ENCODE measurements around the gene BMPR1B. TPM values are rescaled to one million over a fixed set of nuclear protein-coding genes. Genes with fewer than 3 reads are reported as not detected.

The BMPR1B gene
- total RNA-seq, 1 experiment from 2014 or later = not detected

DNA sequence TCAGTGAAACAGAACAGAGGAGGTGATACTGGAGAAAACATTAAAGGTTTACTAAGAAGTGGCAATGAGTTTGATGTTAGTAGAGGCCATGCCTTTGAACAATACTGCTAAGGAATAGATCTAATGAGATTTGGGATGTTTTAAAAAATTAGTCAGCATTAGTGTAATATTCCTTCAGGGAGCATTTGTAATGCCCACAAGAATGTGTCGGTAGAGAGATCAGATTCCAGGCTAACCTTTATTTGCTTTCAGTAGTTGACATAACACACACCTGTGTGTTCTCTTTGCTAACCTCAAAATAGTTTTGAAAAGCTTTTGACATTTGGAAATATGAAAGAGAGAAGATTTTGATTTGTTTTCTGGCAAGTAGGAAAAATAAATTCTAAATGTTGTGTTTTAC, 328.8 kb downstream of the BMPR1B start:
- ChIA-PET POLR2A (no interaction called here), RAD21 (ENCODE audit: low non-redundant PET in 1 of 2, low total read pairs in 2 of 2, uncharacterized antibody in 2 of 2, unreplicated experiment in 2 of 2) (no interaction called here), CTCF (no interaction called here)
- TF ChIP-seq CEBPB (IDR thresholded peaks at IDR 0.05; ENCODE audit: low read depth) = no peak
- TF ChIP-seq FOSL1 (IDR thresholded peaks at IDR 0.05; ENCODE audit: low read depth) = no peak
- TF ChIP-seq, protein P1, sequence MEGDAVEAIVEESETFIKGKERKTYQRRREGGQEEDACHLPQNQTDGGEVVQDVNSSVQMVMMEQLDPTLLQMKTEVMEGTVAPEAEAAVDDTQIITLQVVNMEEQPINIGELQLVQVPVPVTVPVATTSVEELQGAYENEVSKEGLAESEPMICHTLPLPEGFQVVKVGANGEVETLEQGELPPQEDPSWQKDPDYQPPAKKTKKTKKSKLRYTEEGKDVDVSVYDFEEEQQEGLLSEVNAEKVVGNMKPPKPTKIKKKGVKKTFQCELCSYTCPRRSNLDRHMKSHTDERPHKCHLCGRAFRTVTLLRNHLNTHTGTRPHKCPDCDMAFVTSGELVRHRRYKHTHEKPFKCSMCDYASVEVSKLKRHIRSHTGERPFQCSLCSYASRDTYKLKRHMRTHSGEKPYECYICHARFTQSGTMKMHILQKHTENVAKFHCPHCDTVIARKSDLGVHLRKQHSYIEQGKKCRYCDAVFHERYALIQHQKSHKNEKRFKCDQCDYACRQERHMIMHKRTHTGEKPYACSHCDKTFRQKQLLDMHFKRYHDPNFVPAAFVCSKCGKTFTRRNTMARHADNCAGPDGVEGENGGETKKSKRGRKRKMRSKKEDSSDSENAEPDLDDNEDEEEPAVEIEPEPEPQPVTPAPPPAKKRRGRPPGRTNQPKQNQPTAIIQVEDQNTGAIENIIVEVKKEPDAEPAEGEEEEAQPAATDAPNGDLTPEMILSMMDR (IDR thresholded peaks at IDR 0.05 in 2 of 3, conservative IDR thresholded peaks at IDR 0.05 in 1 of 3; ENCODE audit: borderline replicate concordance in 1 of 3, insufficient read depth in 1 of 3, low read depth in 2 of 3, low read length in 2 of 3) = no peak
- no peak for TF ChIP-seq ZNF274 (IDR thresholded peaks at IDR 0.05; ENCODE audit: low read depth, low read length)
- no peak for TF ChIP-seq YY1 (IDR thresholded peaks at IDR 0.05; ENCODE audit: extremely low read depth, insufficient replicate concordance, low read depth, low read length)
- TF ChIP-seq SIN3A (IDR thresholded peaks at IDR 0.05; ENCODE audit: low read depth) = no peak
- TF ChIP-seq EGR1 (IDR thresholded peaks at IDR 0.05; ENCODE audit: low read depth) = no peak
- TF ChIP-seq EZH2 (IDR thresholded peaks at IDR 0.05) = no peak
- no peak for TF ChIP-seq SP1 (IDR thresholded peaks at IDR 0.05; ENCODE audit: low read depth)
- no peak for TF ChIP-seq POLR2A (IDR thresholded peaks at IDR 0.05; ENCODE audit: borderline replicate concordance, extremely low read depth, insufficient read depth, insufficient read length)
- TF ChIP-seq, protein P2, sequence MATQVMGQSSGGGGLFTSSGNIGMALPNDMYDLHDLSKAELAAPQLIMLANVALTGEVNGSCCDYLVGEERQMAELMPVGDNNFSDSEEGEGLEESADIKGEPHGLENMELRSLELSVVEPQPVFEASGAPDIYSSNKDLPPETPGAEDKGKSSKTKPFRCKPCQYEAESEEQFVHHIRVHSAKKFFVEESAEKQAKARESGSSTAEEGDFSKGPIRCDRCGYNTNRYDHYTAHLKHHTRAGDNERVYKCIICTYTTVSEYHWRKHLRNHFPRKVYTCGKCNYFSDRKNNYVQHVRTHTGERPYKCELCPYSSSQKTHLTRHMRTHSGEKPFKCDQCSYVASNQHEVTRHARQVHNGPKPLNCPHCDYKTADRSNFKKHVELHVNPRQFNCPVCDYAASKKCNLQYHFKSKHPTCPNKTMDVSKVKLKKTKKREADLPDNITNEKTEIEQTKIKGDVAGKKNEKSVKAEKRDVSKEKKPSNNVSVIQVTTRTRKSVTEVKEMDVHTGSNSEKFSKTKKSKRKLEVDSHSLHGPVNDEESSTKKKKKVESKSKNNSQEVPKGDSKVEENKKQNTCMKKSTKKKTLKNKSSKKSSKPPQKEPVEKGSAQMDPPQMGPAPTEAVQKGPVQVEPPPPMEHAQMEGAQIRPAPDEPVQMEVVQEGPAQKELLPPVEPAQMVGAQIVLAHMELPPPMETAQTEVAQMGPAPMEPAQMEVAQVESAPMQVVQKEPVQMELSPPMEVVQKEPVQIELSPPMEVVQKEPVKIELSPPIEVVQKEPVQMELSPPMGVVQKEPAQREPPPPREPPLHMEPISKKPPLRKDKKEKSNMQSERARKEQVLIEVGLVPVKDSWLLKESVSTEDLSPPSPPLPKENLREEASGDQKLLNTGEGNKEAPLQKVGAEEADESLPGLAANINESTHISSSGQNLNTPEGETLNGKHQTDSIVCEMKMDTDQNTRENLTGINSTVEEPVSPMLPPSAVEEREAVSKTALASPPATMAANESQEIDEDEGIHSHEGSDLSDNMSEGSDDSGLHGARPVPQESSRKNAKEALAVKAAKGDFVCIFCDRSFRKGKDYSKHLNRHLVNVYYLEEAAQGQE (IDR thresholded peaks at IDR 0.05; ENCODE audit: low read depth) = no peak
- TF ChIP-seq POLR2AphosphoS5 (IDR thresholded peaks at IDR 0.05; ENCODE audit: low read depth, low read length) = no peak
- no peak for TF ChIP-seq ZFX (IDR thresholded peaks at IDR 0.05)
- no peaks in the 10 kb centered on the region for H4K20me1 ChIP-seq (ENCODE audit: insufficient read depth)
- BruUV-seq (replicated peaks) = no TSS peak
- no peaks in the 10 kb centered on the region for H3K27me3 ChIP-seq (ENCODE audit: insufficient read depth, low read length)
- H2AFZ ChIP-seq (ENCODE audit: low read depth, low read length, poor library complexity, severe bottlenecking) = no peak overlapping the region
- no peaks in the 10 kb centered on the region for H3K79me2 ChIP-seq (ENCODE audit: insufficient read depth, low read length)
- 0 out of 2 replicates have a peak, but pooled peaks cover 3% of the 10 kb centered on the region for H3K9me2 ChIP-seq (ENCODE audit: insufficient read depth)
- H3K36me3 ChIP-seq (ENCODE audit: control insufficient read depth in 1 of 2, insufficient read depth in 2 of 2, low read length in 2 of 2) = no peaks in the 10 kb centered on the region
- no peak for DNase-seq (ENCODE audit: low read depth, low spot score)
- intact Hi-C loops (cut with micrococcal nuclease) = no loop called here
- H3K4me1 ChIP-seq (ENCODE audit: control insufficient read depth in 1 of 2, insufficient read depth in 2 of 2, low read length in 2 of 2) = no peaks in the 10 kb centered on the region
- no peak for ATAC-seq
- no peaks in the 10 kb centered on the region for H3K9me3 ChIP-seq (ENCODE audit: control insufficient read depth in 1 of 2, insufficient read depth in 1 of 2, low read depth in 1 of 2, low read length in 2 of 2)
- no peak overlapping the region for H3K4me3 ChIP-seq (replicated peaks in 1 of 2; ENCODE audit: low read depth in 1 of 2, low read length in 2 of 2)
- no peak overlapping the region for H3K9ac ChIP-seq (ENCODE audit: low read length)
- no peak overlapping the region for H3K4me2 ChIP-seq (ENCODE audit: low read length)
- H3K27ac ChIP-seq (ENCODE audit: low read depth, low read length) = no peak overlapping the region

Data from HCT116 (cell line).